Stimulated activated CD4-positive, alpha-beta T cell treated with anti-CD3 and anti-CD28 coated beads, Interleukin-12 subunit alpha, Interleukin-12 subunit beta, amount 100 ng/mL, for 48 hours (primary cell): ENCODE results near the gene GIPC1.
A peak's percentile ranks its signal among the peaks of the same experiment; 100 is the strongest.
"Not testable (repeated sequence)": the region's sequence is repeated elsewhere in the genome, so short reads cannot be mapped to it uniquely, and the experiment has no call there.

Source experiments
- DNase-seq, 3 donors: peaks; one replicate each; pipeline ENCODE4 v3.0.0-alpha.2; 2020; ENCODE audit warnings: low read depth in 2 of 3, low spot score in 1 of 3

Gene GIPC1

GRCh38 chr19:14519245-14519859 lies 23.4 kb upstream of the GIPC1 start:
- no peak for DNase-seq

- peak in 1 of 3 donors; percentile 67 for DNase-seq
These were observed 22.0 kb upstream of the GIPC1 start, which contains the start of gene DNAJB1 for GRCh38 chr19:14517840-14518505. Gene DNAJB1, minus strand, starts transcription at chr19:14518397. Its CDS starts 48 bp downstream, at chr19:14518349.

GRCh38 chr19:14517446-14517839 lies 21.5 kb upstream of the GIPC1 start:
- DNase-seq, result no peak

- no peak for DNase-seq
These were observed 21.0 kb upstream of the GIPC1 start for GRCh38 chr19:14516746-14517438.

GRCh38 chr19:14516048-14516534 lies 20.2 kb upstream of the GIPC1 start:
- DNase-seq, result no peak

- DNase-seq, result no peak
These were observed 19.6 kb upstream of the GIPC1 start for GRCh38 chr19:14515501-14516047.

- no peak for DNase-seq
These were observed 18.4 kb upstream of the GIPC1 start for GRCh38 chr19:14514215-14514863.

- DNase-seq, result no peak
These were observed 16.6 kb upstream of the GIPC1 start for GRCh38 chr19:14512406-14512961.

- DNase-seq, result no peak
These were observed 15.3 kb upstream of the GIPC1 start for GRCh38 chr19:14511229-14511593.

- DNase-seq, result no peak
These were observed 14.6 kb upstream of the GIPC1 start for GRCh38 chr19:14510311-14511228.

GRCh38 chr19:14507704-14508542 lies 12.0 kb upstream of the GIPC1 start:
- no peak for DNase-seq

GRCh38 chr19:14505488-14506239 lies 9.7 kb upstream of the GIPC1 start:
- DNase-seq, result peak; percentile 60 to 76 (median 73)

- not testable (repeated sequence) for DNase-seq
These were observed 8.6 kb upstream of the GIPC1 start for GRCh38 chr19:14504575-14504974.

- DNase-seq, result no peak
These were observed 7.4 kb upstream of the GIPC1 start for GRCh38 chr19:14503285-14503684.

- DNase-seq, result no peak
These were observed 6.6 kb upstream of the GIPC1 start for GRCh38 chr19:14502334-14503092.

GRCh38 chr19:14497228-14497921 lies 1.4 kb upstream of the GIPC1 start:
- DNase-seq, result no peak

GRCh38 chr19:14496834-14497227 lies 904 bp upstream of the GIPC1 start:
- DNase-seq, result no peak
